KOPT-K1 (cell line): Measurements from ENCODE around the gene TNS2.
A peak's percentile ranks its signal among the peaks of the same experiment; 100 is the strongest.

Experiments used
- H3K27ac ChIP-seq: fragments of 200-600 bp; sonication (generic); 2 replicates; pipeline ENCODE4 v1.5.1; 2016; ENCODE audit warnings: antibody characterized with exemption, mild to moderate bottlenecking, low read depth, low read length; ENCODE audit not compliant: poor library complexity, severe bottlenecking
- H3K36me3 ChIP-seq: fragments of 200-600 bp; sonication (generic); 2 replicates; pipeline ENCODE4 v1.5.1; 2017; ENCODE audit warnings: antibody characterized with exemption, mild to moderate bottlenecking, low read length, moderate library complexity; ENCODE audit not compliant: insufficient read depth
- H3K9me3 ChIP-seq: fragments of 200-600 bp; sonication (generic); 2 replicates; pipeline ENCODE4 v1.5.1; 2017; ENCODE audit warnings: antibody characterized with exemption, low read length, mild to moderate bottlenecking; ENCODE audit not compliant: insufficient read depth, poor library complexity, severe bottlenecking

The TNS2 gene

GRCh38 chr12:53067993-53068770, 18.3 kb downstream of the TNS2 start:
- no peaks in the 10 kb centered on the region for H3K9me3 ChIP-seq
- H3K36me3 ChIP-seq = peaks cover 39% of the 10 kb centered on the region; the same call in 1 of the 2 replicates
- H3K27ac ChIP-seq = no peak overlapping the region

- no peaks in the 10 kb centered on the region for H3K9me3 ChIP-seq
- H3K27ac ChIP-seq = no peak overlapping the region
- peaks cover 38% of the 10 kb centered on the region; the same call in 1 of the 2 replicates for H3K36me3 ChIP-seq
Observed at GRCh38 chr12:53068811-53069585, 19.1 kb downstream of the TNS2 start.

- H3K27ac ChIP-seq = no peak overlapping the region
- H3K9me3 ChIP-seq = no peaks in the 10 kb centered on the region
- H3K36me3 ChIP-seq = peaks cover 40% of the 10 kb centered on the region; the same call in 1 of the 2 replicates
Observed at GRCh38 chr12:53069621-53070410, 20.0 kb downstream of the TNS2 start.

GRCh38 chr12:53070877-53071492, 21.1 kb downstream of the TNS2 start:
- H3K9me3 ChIP-seq = no peaks in the 10 kb centered on the region
- H3K27ac ChIP-seq = no peak overlapping the region
- H3K36me3 ChIP-seq = peaks cover 35% of the 10 kb centered on the region; the same call in 1 of the 2 replicates

GRCh38 chr12:53071591-53072551, 22.0 kb downstream of the TNS2 start:
- Histone ChIP-seq H3K36me3 (peaks cover 29% of the 10 kb centered on the region; the same call in 1 of the 2 replicates), H3K27ac (no peak overlapping the region), H3K9me3 (no peaks in the 10 kb centered on the region)

GRCh38 chr12:53073881-53074280, 24.0 kb downstream of the TNS2 start:
- peaks cover 21% of the 10 kb centered on the region; the same call in 1 of the 2 replicates for H3K36me3 ChIP-seq
- no peak overlapping the region for H3K27ac ChIP-seq
- no peaks in the 10 kb centered on the region for H3K9me3 ChIP-seq

GRCh38 chr12:53074283-53074998, 24.6 kb downstream of the TNS2 start:
- Histone ChIP-seq H3K27ac (no peak overlapping the region), H3K9me3 (no peaks in the 10 kb centered on the region), H3K36me3 (peaks cover 21% of the 10 kb centered on the region; the same call in 1 of the 2 replicates)

GRCh38 chr12:53074999-53075370, 25.1 kb downstream of the TNS2 start:
- H3K27ac ChIP-seq = no peak overlapping the region
- no peaks in the 10 kb centered on the region for H3K9me3 ChIP-seq
- peaks cover 21% of the 10 kb centered on the region; the same call in 1 of the 2 replicates for H3K36me3 ChIP-seq

GRCh38 chr12:53076461-53076860, 26.6 kb downstream of the TNS2 start:
- Histone ChIP-seq H3K27ac (no peak overlapping the region), H3K9me3 (no peaks in the 10 kb centered on the region), H3K36me3 (peaks cover 21% of the 10 kb centered on the region; the same call in 1 of the 2 replicates)

GRCh38 chr12:53077030-53077429, 27.2 kb downstream of the TNS2 start:
- Histone ChIP-seq H3K9me3 (no peaks in the 10 kb centered on the region), H3K36me3 (peaks cover 21% of the 10 kb centered on the region; the same call in 1 of the 2 replicates), H3K27ac (no peak overlapping the region)

- peaks cover 13% of the 10 kb centered on the region; the same call in 1 of the 2 replicates for H3K36me3 ChIP-seq
- H3K27ac ChIP-seq = peak overlapping the region; percentile 88
- H3K9me3 ChIP-seq = no peaks in the 10 kb centered on the region
Observed at GRCh38 chr12:53078425-53079225, 28.8 kb downstream of the TNS2 start.

GRCh38 chr12:53079226-53080117, 29.6 kb downstream of the TNS2 start, which contains the start of gene SPRYD3:
TSS of gene SPRYD3 (minus strand) at chr12:53079390. CDS start at chr12:53079333, 57 bp downstream.
- Histone ChIP-seq H3K27ac (peak within 1 kb of the TSS; percentile 88), H3K9me3 (peaks cover 4% of the 10 kb centered on the region), H3K36me3 (peaks cover 7% of the 10 kb centered on the region; the same call in 1 of the 2 replicates)
